ENCODE results near the gene SFMBT2.
"Not testable (repeated sequence)": the region's sequence is repeated elsewhere in the genome, so short reads cannot be mapped to it uniquely, and the experiment has no call there.

SFMBT2 gene

DNA sequence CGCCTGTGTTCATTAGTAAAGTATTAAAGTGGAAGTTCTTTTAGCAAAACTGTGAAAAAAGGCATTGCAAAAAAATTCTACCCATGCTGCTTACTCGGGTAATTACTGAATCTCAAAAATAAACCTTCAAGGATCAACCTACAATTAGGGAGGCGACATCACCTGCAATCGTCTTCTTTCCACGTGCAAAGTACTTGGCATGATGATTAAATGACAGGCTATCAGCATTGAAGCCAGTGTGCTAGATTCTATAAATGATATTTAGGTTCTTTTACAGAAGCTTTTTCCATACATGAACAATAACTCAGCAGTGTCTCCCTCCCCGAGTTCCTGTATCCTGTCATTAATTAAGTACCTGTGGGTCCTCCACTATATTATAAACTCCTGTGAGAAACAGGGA, 105.8 kb downstream of the SFMBT2 start:
- DNase-seq, result no peak
- intact Hi-C loops (cut with DNase I), result no loop called here

- DNase-seq, result no peak
- intact Hi-C loops (cut with DNase I), result no loop called here
Measured at GRCh38 chr10:7304110-7304509, 106.7 kb downstream of the SFMBT2 start.

DNA sequence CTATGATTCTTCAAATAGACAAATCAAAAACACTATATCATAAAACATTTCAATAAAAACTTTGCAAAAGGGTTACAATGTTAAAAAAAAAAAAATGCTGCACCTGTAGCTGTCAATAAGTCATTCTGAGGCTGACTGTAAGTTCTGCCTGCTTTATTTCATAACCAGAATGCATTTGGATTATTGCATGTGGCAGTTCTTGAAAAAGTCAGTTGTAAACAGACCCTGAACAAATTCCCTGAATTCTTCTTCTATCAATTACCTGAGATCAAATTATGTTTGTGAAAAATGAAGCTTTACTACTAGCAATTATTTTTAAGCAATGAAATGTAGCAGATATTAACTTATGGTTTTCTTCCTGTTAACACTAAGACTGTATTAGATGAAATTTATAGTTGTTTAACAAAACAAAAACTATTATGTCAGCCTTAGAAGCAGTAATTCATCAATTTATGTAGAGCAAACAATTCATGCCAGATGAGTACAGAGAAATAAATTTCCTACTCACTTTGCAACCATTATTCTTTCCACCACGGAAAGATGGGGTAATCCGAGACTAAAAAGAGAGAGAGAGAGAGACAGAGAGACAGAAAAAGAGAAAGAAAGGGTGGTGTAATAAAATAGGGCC, 107.8 kb downstream of the SFMBT2 start:
- intact Hi-C loops (cut with DNase I), result no loop called here
- DNase-seq, result no peak

- intact Hi-C loops (cut with DNase I), result no loop called here
Measured at GRCh38 chr10:7302392-7302906, 108.4 kb downstream of the SFMBT2 start.

GRCh38 chr10:7301006-7301778, 109.6 kb downstream of the SFMBT2 start:
- intact Hi-C loops (cut with DNase I), result no loop called here
- peak in 1 of 10 donors; percentile 24 for DNase-seq

More at GRCh38 chr10:7302392-7302906, 108.4 kb downstream of the SFMBT2 start:
- no peak for DNase-seq

- no peak for DNase-seq
- intact Hi-C loops (cut with DNase I), result no loop called here
Measured at GRCh38 chr10:7300384-7300971, 110.4 kb downstream of the SFMBT2 start.

- intact Hi-C loops (cut with DNase I), result not testable (repeated sequence)
Measured at GRCh38 chr10:7299601-7300325, 111.1 kb downstream of the SFMBT2 start.

DNA sequence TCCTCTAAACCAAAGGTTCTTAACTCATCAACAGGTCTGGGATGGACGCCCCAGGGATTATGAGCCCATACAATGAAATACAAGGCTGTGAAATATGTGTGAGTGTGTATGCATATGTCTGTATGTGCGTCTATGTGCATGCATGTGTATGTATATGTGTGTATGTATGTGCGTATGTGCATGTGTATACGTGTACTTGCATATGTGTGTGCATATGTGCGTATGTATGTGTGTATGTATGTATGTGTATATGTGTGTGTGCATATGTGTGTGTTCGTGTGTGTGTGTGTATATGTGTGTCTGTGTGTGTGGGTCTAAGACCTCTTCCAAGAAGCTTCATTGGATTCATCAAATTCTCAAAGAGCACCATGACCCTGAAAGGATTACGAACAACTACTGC, 112.3 kb downstream of the SFMBT2 start:
- no peak for DNase-seq
- intact Hi-C loops (cut with DNase I), result no loop called here

More at GRCh38 chr10:7299601-7300325, 111.1 kb downstream of the SFMBT2 start:
- DNase-seq, result not testable (repeated sequence)

DNA sequence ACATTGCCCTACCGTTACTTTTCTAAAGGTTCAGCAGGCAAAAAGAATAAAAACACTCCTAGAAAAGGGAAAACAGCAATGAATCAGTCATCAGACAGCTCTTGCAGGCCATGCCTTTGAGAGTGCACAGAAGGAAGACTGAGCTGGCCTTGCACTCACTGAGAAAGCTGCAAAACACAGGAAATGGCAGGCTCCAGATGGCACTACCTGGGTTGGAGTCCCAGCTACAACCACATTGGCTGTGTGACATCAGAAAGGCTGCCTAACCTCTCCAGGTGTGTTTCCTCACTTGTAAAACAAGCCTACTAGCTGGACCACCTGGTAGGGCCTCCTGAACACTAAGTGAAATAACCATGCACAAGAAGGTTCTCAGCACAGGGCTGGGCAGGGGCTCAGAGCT, 113.7 kb downstream of the SFMBT2 start:
- intact Hi-C loops (cut with DNase I), result no loop called here
- DNase-seq, result no peak

DNA sequence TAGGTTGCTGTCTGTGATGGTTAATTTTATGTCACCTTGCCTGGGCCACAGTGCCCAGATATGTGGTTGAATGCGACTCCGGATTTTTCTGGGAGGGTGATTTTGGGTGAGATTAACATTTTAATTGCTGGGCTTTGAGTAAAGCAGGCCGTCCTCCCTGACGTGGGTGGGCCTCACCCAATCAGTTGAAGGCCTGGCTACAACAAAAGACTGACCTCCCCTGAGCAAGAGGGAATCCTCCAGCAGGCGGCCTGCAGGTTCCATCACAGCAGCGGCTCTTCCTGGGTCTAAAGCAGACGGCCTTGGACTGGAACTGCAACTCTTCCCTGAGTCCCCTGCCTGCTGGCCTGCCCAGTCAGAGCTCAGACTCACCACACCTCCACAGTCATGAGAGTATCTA, 114.2 kb downstream of the SFMBT2 start:
- DNase-seq, result no peak
- intact Hi-C loops (cut with DNase I), result no loop called here

- no peak for DNase-seq
- intact Hi-C loops (cut with DNase I), result no loop called here
Measured at GRCh38 chr10:7296076-7296475, 114.8 kb downstream of the SFMBT2 start.

DNA sequence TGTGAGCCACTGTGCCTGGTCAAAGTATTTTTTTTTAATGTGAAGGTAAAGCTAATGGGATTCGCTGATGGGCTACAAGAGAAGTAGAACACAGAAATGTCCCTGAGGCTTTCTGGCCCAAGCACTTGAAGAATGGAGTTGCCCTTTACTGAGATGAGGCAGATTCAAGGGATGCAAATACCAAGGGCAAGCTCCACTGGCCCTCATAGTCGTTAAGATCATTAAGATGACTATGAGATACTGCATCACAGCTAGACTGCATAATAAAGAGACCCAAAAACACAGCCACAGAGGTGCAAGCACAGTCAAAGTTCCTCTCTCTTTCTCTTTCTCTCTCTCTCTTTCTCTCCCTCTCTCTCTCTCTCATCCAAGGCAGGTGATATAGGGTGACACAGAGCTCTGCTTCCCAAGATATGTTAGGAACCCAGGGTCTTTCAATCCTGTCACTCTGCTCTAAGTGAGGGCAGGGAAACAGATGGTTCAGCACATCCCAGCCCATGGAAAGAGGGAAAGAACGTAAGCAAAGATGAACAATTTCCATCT, 117.4 kb downstream of the SFMBT2 start:
- intact Hi-C loops (cut with DNase I), result no loop called here
- DNase-seq, result no peak

GRCh38 chr10:7291487-7292270, 119.2 kb downstream of the SFMBT2 start:
- intact Hi-C loops (cut with DNase I), result no loop called here

GRCh38 chr10:7288060-7288690, 122.7 kb downstream of the SFMBT2 start:
- intact Hi-C loops (cut with DNase I), result no loop called here
- DNase-seq, result no peak

More at GRCh38 chr10:7291487-7292270, 119.2 kb downstream of the SFMBT2 start:
- no peak for DNase-seq

- no peak for DNase-seq
- intact Hi-C loops (cut with DNase I), result no loop called here
Measured at GRCh38 chr10:7287377-7287776, 123.5 kb downstream of the SFMBT2 start.

DNA sequence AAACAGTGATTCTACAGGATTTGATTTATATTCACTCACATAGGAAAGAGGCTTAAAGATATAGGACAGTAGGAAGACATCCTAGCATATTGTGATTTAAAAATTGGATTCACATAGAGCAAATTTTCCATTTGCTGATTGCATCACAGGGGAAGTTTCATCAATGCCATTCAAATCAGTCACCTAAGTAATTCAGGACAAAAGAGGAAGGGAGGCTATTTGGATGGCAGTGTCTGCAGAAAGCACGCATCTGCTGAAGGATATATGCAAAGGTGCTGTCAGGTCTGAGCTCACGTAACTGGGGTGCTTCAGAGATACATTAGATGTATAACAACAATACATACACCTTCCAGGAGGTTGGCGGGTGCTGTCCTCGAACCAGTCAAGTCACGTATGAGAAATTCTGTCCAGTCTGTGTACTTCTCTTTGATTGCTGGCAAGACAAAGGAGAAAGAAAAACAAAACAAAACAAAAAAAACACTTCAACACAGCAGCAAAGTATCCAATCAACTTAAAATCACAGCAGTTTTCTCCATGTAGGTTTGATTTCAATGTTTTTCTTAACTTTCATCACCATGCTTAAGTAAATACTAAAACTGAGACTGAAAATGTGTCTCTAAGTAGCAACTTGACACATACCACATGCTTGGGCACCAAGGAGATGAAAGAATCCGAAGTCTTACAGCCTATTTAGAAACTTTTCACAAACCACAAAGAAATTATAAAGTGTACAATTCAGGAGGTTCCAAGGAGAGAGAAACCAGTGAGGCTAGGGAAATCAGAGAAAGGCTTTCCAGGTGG, 125.1 kb downstream of the SFMBT2 start:
- intact Hi-C loops (cut with DNase I), result no loop called here
- no peak for DNase-seq

- no peak for DNase-seq
- intact Hi-C loops (cut with DNase I), result no loop called here
Measured at GRCh38 chr10:7283246-7283645, 127.6 kb downstream of the SFMBT2 start.

- no peak for DNase-seq
- intact Hi-C loops (cut with DNase I), result no loop called here
Measured at GRCh38 chr10:7282457-7282856, 128.4 kb downstream of the SFMBT2 start.
